IPS DF 6.9 (cell line): Measurements from ENCODE around the gene FOS.
"Not testable (repeated sequence)": the region's sequence is repeated elsewhere in the genome, so short reads cannot be mapped to it uniquely, and the experiment has no call there.

ENCODE experiments used
- DNase-seq: peaks from one replicate; pipeline ENCODE4 v3.0.0-alpha.2; 2013; ENCODE audit warnings: low read depth, low spot score
- H3K27ac ChIP-seq: one replicate; pipeline ENCODE4 v1.5.1; 2013; ENCODE audit warnings: low read length, control low read depth
- H3K27me3 ChIP-seq: 2 replicates; pipeline ENCODE4 v1.6.1; 2013; ENCODE audit warnings: mild to moderate bottlenecking, low read length; ENCODE audit not compliant: control insufficient read depth, insufficient read depth
- H3K36me3 ChIP-seq: 2 replicates; pipeline ENCODE4 v1.6.1; 2013; ENCODE audit warnings: low read length; ENCODE audit not compliant: control insufficient read depth, insufficient read depth
- H3K4me1 ChIP-seq: 2 replicates; pipeline ENCODE4 v1.6.1; 2013; ENCODE audit warnings: low read length; ENCODE audit not compliant: control insufficient read depth, insufficient read depth
- H3K4me3 ChIP-seq: 2 replicates; pipeline ENCODE4 v1.5.1; 2013; ENCODE audit warnings: mild to moderate bottlenecking, low read length
- H3K9me3 ChIP-seq: 2 replicates; pipeline ENCODE4 v1.6.1; 2013; ENCODE audit warnings: low read length, inconsistent platforms; ENCODE audit not compliant: control insufficient read depth, insufficient read depth
- WGBS: extraction: QIAGEN DNeasy Blood & Tissue Kit; methylation state at CpG from one replicate; pipeline ENCODE4 v1.1.7; 2013; ENCODE audit warnings: mixed read lengths, missing lambda C conversion rate; ENCODE audit not compliant: insufficient read length, insufficient coverage; 5-methylcytosine and 5-hydroxymethylcytosine counted together

The FOS gene

GRCh38 chr14:75277815-75278421, 710 bp upstream of the FOS start:
- peaks cover 6% of the 10 kb centered on the region; the same call in 1 of the 2 replicates for H3K36me3 ChIP-seq
- H3K27ac ChIP-seq = no peak overlapping the region
- peaks cover 2% of the 10 kb centered on the region; the same call in 1 of the 2 replicates for H3K4me1 ChIP-seq
- no peaks in the 10 kb centered on the region for H3K9me3 ChIP-seq
- WGBS = no CpG with 5 or more reads among the region's 27 CpGs
- no peaks in the 10 kb centered on the region; the same call in 1 of the 2 replicates for H3K27me3 ChIP-seq
- peak overlapping the region; percentile 41; the same call in 1 of the 2 replicates for H3K4me3 ChIP-seq
- DNase-seq = no peak

DNA sequence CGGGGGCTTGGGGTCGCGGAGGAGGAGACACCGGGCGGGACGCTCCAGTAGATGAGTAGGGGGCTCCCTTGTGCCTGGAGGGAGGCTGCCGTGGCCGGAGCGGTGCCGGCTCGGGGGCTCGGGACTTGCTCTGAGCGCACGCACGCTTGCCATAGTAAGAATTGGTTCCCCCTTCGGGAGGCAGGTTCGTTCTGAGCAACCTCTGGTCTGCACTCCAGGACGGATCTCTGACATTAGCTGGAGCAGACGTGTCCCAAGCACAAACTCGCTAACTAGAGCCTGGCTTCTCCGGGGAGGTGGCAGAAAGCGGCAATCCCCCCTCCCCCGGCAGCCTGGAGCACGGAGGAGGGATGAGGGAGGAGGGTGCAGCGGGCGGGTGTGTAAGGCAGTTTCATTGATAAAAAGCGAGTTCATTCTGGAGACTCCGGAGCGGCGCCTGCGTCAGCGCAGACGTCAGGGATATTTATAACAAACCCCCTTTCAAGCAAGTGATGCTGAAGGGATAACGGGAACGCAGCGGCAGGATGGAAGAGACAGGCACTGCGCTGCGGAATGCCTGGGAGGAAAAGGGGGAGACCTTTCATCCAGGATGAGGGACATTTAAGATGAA, 630 bp downstream of the FOS start:
- H3K36me3 ChIP-seq = peaks cover 6% of the 10 kb centered on the region; the same call in 1 of the 2 replicates
- peak overlapping the region; percentile 81; the same call in 1 of the 2 replicates for H3K4me3 ChIP-seq
- H3K4me1 ChIP-seq = peaks cover 2% of the 10 kb centered on the region; the same call in 1 of the 2 replicates
- no peak overlapping the region for H3K27ac ChIP-seq
- no peaks in the 10 kb centered on the region for H3K9me3 ChIP-seq
- WGBS = no CpG with 5 or more reads among the region's 38 CpGs
- DNase-seq = no peak
- no peaks in the 10 kb centered on the region; the same call in 1 of the 2 replicates for H3K27me3 ChIP-seq

GRCh38 chr14:75279763-75280290, 1.2 kb downstream of the FOS start:
- peaks cover 6% of the 10 kb centered on the region; the same call in 1 of the 2 replicates for H3K36me3 ChIP-seq
- no peak overlapping the region for H3K27ac ChIP-seq
- H3K4me3 ChIP-seq = peak overlapping the region; percentile 81; the same call in 1 of the 2 replicates
- DNase-seq = no peak
- WGBS = no CpG with 5 or more reads among the region's 26 CpGs
- no peaks in the 10 kb centered on the region; the same call in 1 of the 2 replicates for H3K27me3 ChIP-seq
- no peaks in the 10 kb centered on the region for H3K9me3 ChIP-seq
- H3K4me1 ChIP-seq = peaks cover 2% of the 10 kb centered on the region; the same call in 1 of the 2 replicates

- H3K27ac ChIP-seq = no peak overlapping the region
- peak overlapping the region; percentile 81; the same call in 1 of the 2 replicates for H3K4me3 ChIP-seq
- no peaks in the 10 kb centered on the region for H3K9me3 ChIP-seq
- H3K27me3 ChIP-seq = no peaks in the 10 kb centered on the region; the same call in 1 of the 2 replicates
- DNase-seq = no peak
- H3K36me3 ChIP-seq = peaks cover 6% of the 10 kb centered on the region; the same call in 1 of the 2 replicates
- H3K4me1 ChIP-seq = peaks cover 2% of the 10 kb centered on the region; the same call in 1 of the 2 replicates
- WGBS = no CpG with 5 or more reads among the region's 7 CpGs
Observed at GRCh38 chr14:75280291-75280830, 1.7 kb downstream of the FOS start.

DNA sequence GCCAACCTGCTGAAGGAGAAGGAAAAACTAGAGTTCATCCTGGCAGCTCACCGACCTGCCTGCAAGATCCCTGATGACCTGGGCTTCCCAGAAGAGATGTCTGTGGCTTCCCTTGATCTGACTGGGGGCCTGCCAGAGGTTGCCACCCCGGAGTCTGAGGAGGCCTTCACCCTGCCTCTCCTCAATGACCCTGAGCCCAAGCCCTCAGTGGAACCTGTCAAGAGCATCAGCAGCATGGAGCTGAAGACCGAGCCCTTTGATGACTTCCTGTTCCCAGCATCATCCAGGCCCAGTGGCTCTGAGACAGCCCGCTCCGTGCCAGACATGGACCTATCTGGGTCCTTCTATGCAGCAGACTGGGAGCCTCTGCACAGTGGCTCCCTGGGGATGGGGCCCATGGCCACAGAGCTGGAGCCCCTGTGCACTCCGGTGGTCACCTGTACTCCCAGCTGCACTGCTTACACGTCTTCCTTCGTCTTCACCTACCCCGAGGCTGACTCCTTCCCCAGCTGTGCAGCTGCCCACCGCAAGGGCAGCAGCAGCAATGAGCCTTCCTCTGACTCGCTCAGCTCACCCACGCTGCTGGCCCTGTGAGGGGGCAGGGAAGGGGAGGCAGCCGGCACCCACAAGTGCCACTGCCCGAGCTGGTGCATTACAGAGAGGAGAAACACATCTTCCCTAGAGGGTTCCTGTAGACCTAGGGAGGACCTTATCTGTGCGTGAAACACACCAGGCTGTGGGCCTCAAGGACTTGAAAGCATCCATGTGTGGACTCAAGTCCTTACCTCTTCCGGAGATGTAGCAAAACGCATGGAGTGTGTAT, 2.4 kb downstream of the FOS start:
- Histone ChIP-seq H3K27me3 (no peaks in the 10 kb centered on the region; the same call in 1 of the 2 replicates), H3K27ac (no peak overlapping the region), H3K4me3 (no peak overlapping the region)

DNA sequence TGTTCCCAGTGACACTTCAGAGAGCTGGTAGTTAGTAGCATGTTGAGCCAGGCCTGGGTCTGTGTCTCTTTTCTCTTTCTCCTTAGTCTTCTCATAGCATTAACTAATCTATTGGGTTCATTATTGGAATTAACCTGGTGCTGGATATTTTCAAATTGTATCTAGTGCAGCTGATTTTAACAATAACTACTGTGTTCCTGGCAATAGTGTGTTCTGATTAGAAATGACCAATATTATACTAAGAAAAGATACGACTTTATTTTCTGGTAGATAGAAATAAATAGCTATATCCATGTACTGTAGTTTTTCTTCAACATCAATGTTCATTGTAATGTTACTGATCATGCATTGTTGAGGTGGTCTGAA, 3.0 kb downstream of the FOS start:
- Histone ChIP-seq H3K36me3 (peaks cover 6% of the 10 kb centered on the region; the same call in 1 of the 2 replicates), H3K27me3 (no peaks in the 10 kb centered on the region; the same call in 1 of the 2 replicates), H3K4me3 (no peak overlapping the region), H3K27ac (no peak overlapping the region), H3K4me1 (peaks cover 2% of the 10 kb centered on the region; the same call in 1 of the 2 replicates), H3K9me3 (no peaks in the 10 kb centered on the region)
- no peak for DNase-seq
- no CpG with 5 or more reads among the region's 1 CpG for WGBS

More for the DNA sequence above, 2.4 kb downstream of the FOS start:
- DNase-seq = no peak
- H3K4me1 ChIP-seq = peaks cover 2% of the 10 kb centered on the region; the same call in 1 of the 2 replicates
- WGBS = no CpG with 5 or more reads among the region's 17 CpGs
- H3K9me3 ChIP-seq = no peaks in the 10 kb centered on the region
- peaks cover 6% of the 10 kb centered on the region; the same call in 1 of the 2 replicates for H3K36me3 ChIP-seq

DNA sequence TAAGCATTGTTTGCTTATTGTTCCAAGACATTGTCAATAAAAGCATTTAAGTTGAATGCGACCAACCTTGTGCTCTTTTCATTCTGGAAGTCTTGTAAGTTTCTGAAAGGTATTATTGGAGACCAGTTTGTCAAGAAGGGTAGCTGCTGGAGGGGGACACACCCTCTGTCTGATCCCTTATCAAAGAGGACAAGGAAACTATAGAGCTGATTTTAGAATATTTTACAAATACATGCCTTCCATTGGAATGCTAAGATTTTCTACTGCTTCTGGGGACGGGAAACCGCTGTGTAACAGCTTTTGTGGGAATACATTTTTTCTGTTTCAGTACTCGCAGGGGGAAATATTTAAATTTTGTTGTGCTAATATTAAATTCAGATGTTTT, 3.5 kb downstream of the FOS start:
- H3K27me3 ChIP-seq = no peaks in the 10 kb centered on the region; the same call in 1 of the 2 replicates
- no peaks in the 10 kb centered on the region for H3K9me3 ChIP-seq
- H3K36me3 ChIP-seq = peaks cover 6% of the 10 kb centered on the region; the same call in 1 of the 2 replicates
- no peak for DNase-seq
- no peak overlapping the region for H3K4me3 ChIP-seq
- H3K27ac ChIP-seq = no peak overlapping the region
- peaks cover 2% of the 10 kb centered on the region; the same call in 1 of the 2 replicates for H3K4me1 ChIP-seq
- WGBS = no CpG with 5 or more reads among the region's 4 CpGs

- H3K9me3 ChIP-seq, H3K27ac ChIP-seq, H3K4me3 ChIP-seq, H3K36me3 ChIP-seq, H3K27me3 ChIP-seq, DNase-seq, H3K4me1 ChIP-seq: not testable (repeated sequence)
- WGBS = no CpG with 5 or more reads among the region's 18 CpGs
Observed at GRCh38 chr14:75282555-75283161, 4.0 kb downstream of the FOS start.

GRCh38 chr14:75283162-75283832, 4.7 kb downstream of the FOS start:
- no peaks in the 10 kb centered on the region; the same call in 1 of the 2 replicates for H3K27me3 ChIP-seq
- DNase-seq = no peak
- H3K4me3 ChIP-seq = no peak overlapping the region
- H3K4me1 ChIP-seq = peaks cover 4% of the 10 kb centered on the region; the same call in 1 of the 2 replicates
- no peak overlapping the region for H3K27ac ChIP-seq
- no CpG with 5 or more reads among the region's 13 CpGs for WGBS
- H3K9me3 ChIP-seq = no peaks in the 10 kb centered on the region
- H3K36me3 ChIP-seq = peaks cover 6% of the 10 kb centered on the region; the same call in 1 of the 2 replicates
